GM12875 (cell line): ENCODE data around the gene CD34.

Experiments
- H3K4me3 ChIP-seq: one replicate; pipeline ENCODE4 v1.5.1; 2011; ENCODE audit warnings: low read depth, low read length, control low read depth
- TF ChIP-seq, protein P1 (sequence below): IDR thresholded peaks from 2 replicates; pipeline ENCODE4 v1.5.1; 2011; ENCODE audit warnings: low read depth, mild to moderate bottlenecking, control low read depth, inconsistent platforms, low read length, moderate library complexity, borderline replicate concordance; ENCODE audit not compliant: insufficient read depth

The CD34 gene

DNA sequence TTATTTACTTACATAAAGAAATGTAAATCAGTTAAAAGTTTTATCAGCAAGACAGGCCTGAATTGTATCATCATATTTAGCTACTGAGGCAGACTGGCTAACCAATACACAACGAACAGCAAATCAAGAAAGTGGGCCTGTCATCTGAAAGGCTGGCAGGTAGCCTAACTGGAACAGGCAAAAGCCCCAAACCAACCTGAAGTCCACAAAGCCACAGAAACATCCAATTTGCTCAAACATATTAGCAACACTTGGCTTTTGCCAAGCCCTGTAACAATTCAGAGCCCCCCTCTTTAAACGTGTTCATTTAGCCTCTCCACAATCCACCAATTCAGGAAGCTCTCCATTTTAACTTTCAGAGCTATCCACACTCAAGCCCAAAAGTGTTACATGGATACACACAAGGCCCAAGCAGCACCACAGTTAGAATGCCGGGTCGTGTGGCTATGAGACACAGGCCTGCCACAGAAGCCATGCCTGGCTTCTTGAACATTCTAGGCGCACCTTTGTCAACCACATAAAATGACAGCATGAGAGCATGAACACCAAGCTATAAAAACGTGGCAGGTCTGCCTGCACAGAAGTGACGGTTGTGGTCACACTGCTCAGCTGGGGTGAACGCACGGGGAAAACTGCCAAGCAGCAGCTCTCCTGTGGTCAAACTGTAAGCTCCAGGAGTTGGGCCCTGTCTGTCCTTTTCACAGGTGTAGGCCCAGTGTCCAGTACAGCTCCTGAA lies 49.3 kb downstream of the CD34 start:
- TF ChIP-seq, protein P1, sequence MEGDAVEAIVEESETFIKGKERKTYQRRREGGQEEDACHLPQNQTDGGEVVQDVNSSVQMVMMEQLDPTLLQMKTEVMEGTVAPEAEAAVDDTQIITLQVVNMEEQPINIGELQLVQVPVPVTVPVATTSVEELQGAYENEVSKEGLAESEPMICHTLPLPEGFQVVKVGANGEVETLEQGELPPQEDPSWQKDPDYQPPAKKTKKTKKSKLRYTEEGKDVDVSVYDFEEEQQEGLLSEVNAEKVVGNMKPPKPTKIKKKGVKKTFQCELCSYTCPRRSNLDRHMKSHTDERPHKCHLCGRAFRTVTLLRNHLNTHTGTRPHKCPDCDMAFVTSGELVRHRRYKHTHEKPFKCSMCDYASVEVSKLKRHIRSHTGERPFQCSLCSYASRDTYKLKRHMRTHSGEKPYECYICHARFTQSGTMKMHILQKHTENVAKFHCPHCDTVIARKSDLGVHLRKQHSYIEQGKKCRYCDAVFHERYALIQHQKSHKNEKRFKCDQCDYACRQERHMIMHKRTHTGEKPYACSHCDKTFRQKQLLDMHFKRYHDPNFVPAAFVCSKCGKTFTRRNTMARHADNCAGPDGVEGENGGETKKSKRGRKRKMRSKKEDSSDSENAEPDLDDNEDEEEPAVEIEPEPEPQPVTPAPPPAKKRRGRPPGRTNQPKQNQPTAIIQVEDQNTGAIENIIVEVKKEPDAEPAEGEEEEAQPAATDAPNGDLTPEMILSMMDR, result no peak
- H3K4me3 ChIP-seq, result no peak overlapping the region

DNA sequence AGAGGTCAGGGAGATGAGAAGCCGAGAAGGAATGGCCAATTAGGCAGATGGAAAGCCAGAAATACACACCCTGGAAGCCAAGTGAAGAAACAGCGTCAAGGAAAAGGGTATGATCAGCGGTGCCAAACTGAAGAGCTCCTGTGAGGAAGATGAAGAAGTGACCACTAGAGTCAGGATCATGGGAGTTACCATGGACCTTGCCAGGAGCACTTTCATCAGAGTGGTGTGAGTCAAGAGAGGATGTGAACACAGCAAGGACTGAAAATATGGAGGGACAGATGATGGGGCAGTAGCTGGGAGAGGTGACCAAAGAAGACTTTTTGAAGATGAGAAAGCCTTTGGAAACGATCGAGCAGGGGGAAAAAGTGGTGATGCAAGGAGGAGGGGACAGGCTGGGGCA lies 50.4 kb downstream of the CD34 start:
- no peak overlapping the region for H3K4me3 ChIP-seq
- TF ChIP-seq, protein P1, result no peak

DNA sequence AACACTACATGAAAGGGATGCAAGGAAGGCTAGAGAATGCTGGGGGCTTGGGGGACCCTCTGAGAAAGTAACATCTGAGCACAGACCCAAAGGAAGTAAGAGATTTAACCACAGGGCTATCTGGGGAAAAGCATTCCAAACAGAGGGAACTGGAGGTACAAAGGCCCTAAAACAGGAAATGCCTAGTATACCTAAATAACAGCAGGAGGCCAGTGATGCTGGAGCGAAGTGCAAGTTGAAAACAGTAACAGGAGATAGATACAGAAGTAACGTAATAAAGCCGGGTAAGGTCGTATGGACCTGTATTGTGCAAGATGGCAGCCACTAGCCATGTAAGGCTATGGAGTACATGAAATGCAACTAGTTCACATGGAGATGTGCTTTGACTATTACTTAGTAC lies 52.1 kb downstream of the CD34 start:
- TF ChIP-seq, protein P1, result no peak
- no peak overlapping the region for H3K4me3 ChIP-seq

DNA sequence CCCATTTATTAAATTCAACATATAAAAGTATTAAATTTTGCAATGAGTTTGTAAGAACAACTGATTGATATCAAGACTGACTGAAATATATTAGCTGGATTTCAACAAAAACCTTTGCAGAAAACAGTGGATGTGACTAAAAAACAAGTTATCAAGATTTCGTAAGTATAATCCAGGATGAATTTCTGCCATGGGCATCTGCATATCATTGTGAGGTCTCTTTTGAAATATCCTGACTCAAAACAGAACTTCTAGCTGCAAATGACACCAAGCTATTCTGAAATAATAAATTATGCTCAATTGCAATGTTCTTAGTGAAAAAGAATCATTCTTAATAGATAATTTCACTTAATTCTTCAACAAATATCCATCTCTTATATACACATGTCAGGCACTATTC lies 52.6 kb downstream of the CD34 start:
- no peak overlapping the region for H3K4me3 ChIP-seq
- TF ChIP-seq, protein P1, result no peak

DNA sequence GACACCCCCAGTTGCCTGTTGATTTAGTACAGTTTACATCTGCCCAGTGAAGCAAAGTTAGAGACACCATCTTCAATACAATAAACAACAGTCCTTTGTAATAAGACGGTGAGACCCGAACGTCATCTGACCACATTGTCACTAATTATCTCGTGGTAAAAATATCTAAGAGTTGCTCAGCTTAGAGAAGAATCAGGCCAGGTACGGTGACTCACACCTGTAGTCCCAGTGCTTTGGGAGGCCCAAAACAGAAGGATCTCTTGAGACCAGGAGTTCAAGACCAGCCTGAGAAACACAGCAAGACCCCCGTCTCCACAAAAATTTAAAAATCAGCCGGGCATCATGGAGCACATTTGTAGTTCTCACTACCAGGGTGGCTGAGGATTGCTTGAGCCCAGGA lies 53.5 kb downstream of the CD34 start:
- TF ChIP-seq, protein P1, result no peak
- H3K4me3 ChIP-seq, result no peak overlapping the region

DNA sequence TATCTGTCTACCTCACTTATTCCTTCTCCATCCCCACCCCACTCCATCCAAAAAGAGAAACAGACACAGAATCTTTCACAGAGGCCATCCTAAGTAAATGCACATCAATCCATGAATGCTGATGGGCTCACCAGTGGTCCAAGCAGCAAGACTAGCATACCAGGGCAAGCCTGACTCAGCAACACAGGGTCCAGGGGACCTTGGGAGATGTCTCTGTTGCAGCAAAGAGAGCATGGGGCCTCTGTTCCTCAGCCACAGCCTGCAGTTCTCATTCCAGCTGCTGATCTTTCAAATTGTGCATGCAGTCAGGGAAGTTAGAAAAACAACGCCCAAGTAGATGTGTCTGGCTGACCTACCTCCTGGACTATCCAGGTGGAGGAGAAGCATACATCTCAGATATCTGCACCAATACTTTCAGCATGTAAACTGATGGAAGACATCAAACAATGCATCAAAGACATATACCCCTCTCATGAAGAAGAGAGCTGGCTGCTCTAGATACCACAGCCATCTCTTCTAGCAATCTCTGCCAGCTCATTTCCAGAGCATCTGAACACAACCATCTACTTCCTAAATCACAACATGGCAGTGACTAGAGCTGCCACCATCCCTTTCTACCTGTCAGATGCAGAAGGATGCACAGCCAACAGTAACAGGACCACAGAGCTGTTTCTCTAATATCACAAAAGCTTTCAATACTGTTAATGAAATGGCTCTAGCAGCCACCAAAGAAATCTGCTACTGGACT lies 54.5 kb downstream of the CD34 start:
- TF ChIP-seq, protein P1, result no peak

DNA sequence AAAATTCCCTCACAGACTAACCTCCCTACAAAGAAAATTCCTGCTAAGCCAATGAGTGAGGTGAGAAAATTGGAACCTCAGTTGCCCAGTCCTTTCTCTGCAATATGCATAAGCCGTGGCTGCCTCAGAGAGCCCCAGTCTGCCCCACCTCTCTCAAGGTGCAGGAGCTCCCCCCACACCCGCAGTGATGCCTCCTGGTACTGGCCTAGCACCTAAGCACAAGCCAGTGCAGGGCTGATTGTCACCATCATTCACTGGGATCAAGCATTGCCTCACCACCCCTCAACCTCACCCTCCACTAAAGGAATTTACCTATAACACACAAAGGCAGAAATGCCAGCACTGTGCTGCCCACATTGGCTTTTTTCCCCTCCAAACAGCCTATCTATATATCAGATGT lies 56.9 kb downstream of the CD34 start:
- TF ChIP-seq, protein P1, result no peak

More for the DNA sequence above, 54.5 kb downstream of the CD34 start:
- no peak overlapping the region for H3K4me3 ChIP-seq

More for the DNA sequence above, 56.9 kb downstream of the CD34 start:
- H3K4me3 ChIP-seq, result no peak overlapping the region
